SK-N-SH (cell line): ENCODE measurements around the gene PCBD2. TPM values are rescaled to one million over a fixed set of nuclear protein-coding genes. Genes with fewer than 3 reads are reported as not detected.
"Not testable (repeated sequence)": the region's sequence is repeated elsewhere in the genome, so short reads cannot be mapped to it uniquely, and the experiment has no call there.

Experiments
- CTCF ChIA-PET: fragments of 300-600, 350-600 bp; formaldehyde crosslinking; extraction: SDS; loops from one replicate; lab custom pipeline; 2021; lab: Yijun Ruan, JAX
- POLR2A ChIA-PET: fragments of 350-600 bp; sonication (Branson Sonifier 250); formaldehyde crosslinking; extraction: SDS; loops from one replicate; lab custom pipeline; 2020; ENCODE audit warnings: antibody characterized with exemption, inconsistent platforms; lab: Yijun Ruan, JAX
- DNase-seq: peaks from one replicate; pipeline ENCODE4 v3.0.0; 2012
- H2AFZ ChIP-seq: fragments of 200-600 bp; sonication (generic); 2 replicates; pipeline ENCODE4 v1.8.1; 2016; ENCODE audit warnings: antibody characterized with exemption, mild to moderate bottlenecking, low read depth
- H3F3A ChIP-seq: fragments of 200-600 bp; sonication (generic); replicated peaks from 2 replicates; pipeline ENCODE3; 2016; ENCODE audit warnings: antibody characterized with exemption, mild to moderate bottlenecking; ENCODE audit not compliant: insufficient read depth
- H3K27ac ChIP-seq, 2 experiments: fragments of 200-500 bp in 1 of 2; fragments of 200-600 bp in 1 of 2; sonication (Bioruptor generic) in 1 of 2; sonication (generic), shearing (Covaris generic) in 1 of 2; 2 replicates each; pipeline versions ENCODE4 v1.5.1 to v1.6.1; 2014 to 2016; ENCODE audit warnings: low read depth in 2 of 2, inconsistent platforms in 1 of 2, low read length in 1 of 2, mild to moderate bottlenecking in 1 of 2, mixed read lengths in 1 of 2
- H3K27me3 ChIP-seq: fragments of 200-600 bp; sonication (generic), shearing (Covaris generic); 2 replicates; pipeline ENCODE4 v1.6.1; 2016; ENCODE audit warnings: mixed run types; ENCODE audit not compliant: insufficient read depth
- H3K36me3 ChIP-seq, 2 experiments: fragments of 200-500 bp in 1 of 2; fragments of 200-600 bp in 1 of 2; sonication (Bioruptor generic) in 1 of 2; sonication (generic) in 1 of 2; replicated peaks in 1 of 2; 2 replicates each; pipeline versions ENCODE3 to v1.5.1; 2014 to 2016; ENCODE audit warnings: low read length in 1 of 2, mild to moderate bottlenecking in 1 of 2; ENCODE audit not compliant: insufficient read depth in 2 of 2, control insufficient read depth in 1 of 2
- H3K4me1 ChIP-seq, 2 experiments: fragments of 200-500 bp in 1 of 2; fragments of 200-600 bp in 1 of 2; sonication (Bioruptor generic) in 1 of 2; sonication (generic), shearing (Covaris generic) in 1 of 2; 2 replicates each; pipeline versions ENCODE4 v1.5.1 to v1.6.1; 2014 to 2016; ENCODE audit warnings: low read depth in 1 of 2, low read length in 1 of 2, mixed run types in 1 of 2; ENCODE audit not compliant: insufficient read depth in 2 of 2, control insufficient read depth in 1 of 2
- H3K4me2 ChIP-seq: fragments of 200-600 bp; sonication (generic), shearing (Covaris generic); 2 replicates; pipeline ENCODE4 v1.6.1; 2017; ENCODE audit warnings: mixed run types
- H3K4me3 ChIP-seq, 2 experiments: fragments of 200-500 bp in 1 of 2; fragments of 200-600 bp in 1 of 2; sonication (Bioruptor generic) in 1 of 2; sonication (generic), shearing (Covaris generic) in 1 of 2; 2 replicates each; pipeline versions ENCODE4 v1.5.1 to v1.8.1; 2014 to 2016; ENCODE audit warnings: low read depth in 2 of 2, inconsistent platforms in 1 of 2, low read length in 1 of 2, mild to moderate bottlenecking in 1 of 2, mixed read lengths in 1 of 2, moderate library complexity in 1 of 2
- H3K79me2 ChIP-seq: fragments of 200-600 bp; sonication (generic); 2 replicates; pipeline ENCODE4 v1.8.1; 2017; ENCODE audit warnings: mild to moderate bottlenecking; ENCODE audit not compliant: insufficient read depth
- H3K9ac ChIP-seq: fragments of 200-600 bp; sonication (generic); 2 replicates; pipeline ENCODE4 v1.6.1; 2017; ENCODE audit warnings: mixed run types
- H3K9me2 ChIP-seq: fragments of 200-600 bp; sonication (generic); 2 replicates; pipeline ENCODE4 v1.6.1; 2017; ENCODE audit warnings: mixed run types
- H3K9me3 ChIP-seq: fragments of 200-600 bp; sonication (generic); 2 replicates; pipeline ENCODE4 v1.6.1; 2017; ENCODE audit warnings: mixed run types, mild to moderate bottlenecking, moderate library complexity
- H4K20me1 ChIP-seq: fragments of 200-600 bp; sonication (generic); 2 replicates; pipeline ENCODE4 v1.6.1; 2017; ENCODE audit warnings: mild to moderate bottlenecking, mixed run types; ENCODE audit not compliant: insufficient read depth
- EP300 ChIP-seq, 2 experiments: IDR thresholded peaks; 2 replicates each; pipeline versions ENCODE4 v1.4.0 to v1.6.1; 2012; ENCODE audit warnings: borderline replicate concordance in 1 of 2, low read depth in 1 of 2, low read length in 1 of 2
- FOXM1 ChIP-seq: IDR thresholded peaks from 2 replicates; pipeline ENCODE4 v1.4.0; 2012; ENCODE audit warnings: low read depth, mild to moderate bottlenecking
- JUND ChIP-seq: IDR thresholded peaks from 2 replicates; pipeline ENCODE4 v1.4.0; 2012
- MEF2A ChIP-seq: IDR thresholded peaks from 2 replicates; pipeline ENCODE4 v1.4.0; 2012; ENCODE audit warnings: low read depth, borderline replicate concordance
- MXI1 ChIP-seq: IDR thresholded peaks from 2 replicates; pipeline ENCODE4 v1.6.1; 2012; ENCODE audit warnings: mild to moderate bottlenecking, low read depth, low read length, improper control_type of control experiment
- NRF1 ChIP-seq: IDR thresholded peaks from 2 replicates; pipeline ENCODE4 v1.6.1; 2012; ENCODE audit warnings: low read depth, mild to moderate bottlenecking, low read length
- RAD21 ChIP-seq: IDR thresholded peaks from 2 replicates; pipeline ENCODE4 v1.6.1; 2012; ENCODE audit warnings: mild to moderate bottlenecking, low read length
- RCOR1 ChIP-seq: fragments of 150-350 bp; IDR thresholded peaks from 2 replicates; pipeline ENCODE4 v1.6.1; 2017; ENCODE audit warnings: antibody characterized with exemption, low read length
- RFX5 ChIP-seq: IDR thresholded peaks from 2 replicates; pipeline ENCODE4 v1.6.1; 2012; ENCODE audit warnings: mild to moderate bottlenecking, improper control_type of control experiment, low read length
- RXRA ChIP-seq: IDR thresholded peaks from 2 replicates; pipeline ENCODE4 v1.4.0; 2012; ENCODE audit warnings: low read depth, mild to moderate bottlenecking, borderline replicate concordance
- TEAD4 ChIP-seq: IDR thresholded peaks from 2 replicates; pipeline ENCODE4 v1.4.0; 2012; ENCODE audit warnings: mild to moderate bottlenecking, borderline replicate concordance; ENCODE audit not compliant: insufficient read depth
- WGBS: methylation state at CpG from one replicate; pipeline ENCODE4 v1.1.6; 2017; ENCODE audit warnings: low lambda C conversion rate; 5-methylcytosine and 5-hydroxymethylcytosine counted together
- polyA plus RNA-seq, 3 experiments: library from polyadenylated mRNA; depleted of rRNA; stranded (reverse); fragments of >200 nt; gene quantifications; 2 replicates each; pipeline ENCODE4 v1.2.3, GENCODE V29; 2012
- TF ChIP-seq, protein P1 (sequence below): IDR thresholded peaks from 2 replicates; pipeline ENCODE4 v1.4.0; 2012; ENCODE audit warnings: low read depth, borderline replicate concordance

Gene PCBD2
- polyA plus RNA-seq, 1 of the 3 experiments (the other 2 are of a cell fraction), result 5.1 TPM

DNA sequence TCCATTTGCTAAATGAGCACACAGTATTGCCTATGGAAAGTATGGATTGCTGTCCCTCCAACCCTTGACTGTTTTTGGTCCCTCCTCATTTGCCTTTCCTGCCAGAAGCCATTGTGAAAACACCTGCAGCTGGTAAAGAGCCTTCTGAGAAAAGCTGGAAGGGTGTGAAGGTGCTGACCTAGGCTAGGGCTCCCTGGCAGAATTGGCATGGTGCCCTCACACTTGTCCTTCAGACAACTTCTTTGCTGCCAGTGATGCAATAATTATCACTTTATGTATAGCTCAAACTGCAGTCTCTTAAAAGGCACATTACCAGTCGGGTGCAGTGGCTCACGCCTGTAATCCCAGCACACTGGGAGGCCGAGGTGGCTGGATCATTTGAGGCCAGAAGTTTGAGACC is 26.5 kb upstream of the PCBD2 start:
- Histone ChIP-seq H3K36me3 (peaks cover 0 to 4% of the 10 kb centered on the region in 2 experiments), H3K9ac (no peak overlapping the region), H3K79me2 (peaks cover 65% of the 10 kb centered on the region), H2AFZ (no peak overlapping the region), H3K9me3 (no peaks in the 10 kb centered on the region), H3K4me1 (peaks cover 9 to 20% of the 10 kb centered on the region in 2 experiments; a peak in 2 of 4 replicates), H3K27ac (no peak overlapping the region), H4K20me1 (no peaks in the 10 kb centered on the region; the same call in 1 of the 2 replicates), H3K27me3 (no peaks in the 10 kb centered on the region), H3K4me3 (no peak overlapping the region), H3F3A (peaks cover 14% of the 10 kb centered on the region), H3K9me2 (no peaks in the 10 kb centered on the region), H3K4me2 (no peak overlapping the region)
- 100% methylated on average over 3 of the region's 3 CpGs for whole genome bisulfite sequencing
- DNase-seq, result no peak
- ChIA-PET CTCF (interaction anchor here (2.4 kb wide), 1 partner anchor 27 kb away, joined by 12 read pairs; the partner anchor contains the start of gene PCBD2), POLR2A (no interaction called here)
- no peak for TF ChIP-seq NRF1
- no peak for TF ChIP-seq JUND
- no peak for TF ChIP-seq MEF2A
- TF ChIP-seq, protein P1, sequence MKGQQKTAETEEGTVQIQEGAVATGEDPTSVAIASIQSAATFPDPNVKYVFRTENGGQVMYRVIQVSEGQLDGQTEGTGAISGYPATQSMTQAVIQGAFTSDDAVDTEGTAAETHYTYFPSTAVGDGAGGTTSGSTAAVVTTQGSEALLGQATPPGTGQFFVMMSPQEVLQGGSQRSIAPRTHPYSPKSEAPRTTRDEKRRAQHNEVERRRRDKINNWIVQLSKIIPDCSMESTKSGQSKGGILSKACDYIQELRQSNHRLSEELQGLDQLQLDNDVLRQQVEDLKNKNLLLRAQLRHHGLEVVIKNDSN, result no peak
- TF ChIP-seq FOXM1, result no peak
- TF ChIP-seq RFX5, result no peak
- no peak for TF ChIP-seq MXI1
- TF ChIP-seq EP300 (IDR thresholded peaks at IDR 0.05; ENCODE audit: borderline replicate concordance in 1 of 2, low read depth in 1 of 2, low read length in 1 of 2), result no peak

DNA sequence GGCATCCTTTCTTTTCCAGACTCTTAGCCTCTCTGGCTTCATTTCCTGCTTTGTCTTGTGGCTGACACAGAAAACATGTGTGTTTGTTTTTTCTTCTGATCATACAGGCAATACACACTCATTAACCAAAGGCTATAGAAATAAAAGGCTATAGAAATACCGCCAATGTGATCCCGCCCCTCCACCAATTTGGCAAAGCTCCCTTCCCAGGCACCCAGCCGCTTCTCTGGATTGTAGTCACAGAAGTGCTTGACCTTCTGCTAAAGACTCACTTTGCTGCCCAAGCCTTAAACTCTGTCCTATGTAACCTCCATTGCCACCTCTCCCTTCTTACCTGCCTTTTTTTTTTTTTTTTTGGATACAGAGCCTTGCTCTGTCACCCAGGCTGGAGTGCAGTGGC is 25.5 kb upstream of the PCBD2 start:
- WGBS, result 100% methylated on average over 3 of the region's 3 CpGs
- TF ChIP-seq RCOR1, result no peak
- no peak for TF ChIP-seq RAD21
- TF ChIP-seq TEAD4, result no peak
- TF ChIP-seq RXRA, result no peak
- TF ChIP-seq, protein P1, result no peak

DNA sequence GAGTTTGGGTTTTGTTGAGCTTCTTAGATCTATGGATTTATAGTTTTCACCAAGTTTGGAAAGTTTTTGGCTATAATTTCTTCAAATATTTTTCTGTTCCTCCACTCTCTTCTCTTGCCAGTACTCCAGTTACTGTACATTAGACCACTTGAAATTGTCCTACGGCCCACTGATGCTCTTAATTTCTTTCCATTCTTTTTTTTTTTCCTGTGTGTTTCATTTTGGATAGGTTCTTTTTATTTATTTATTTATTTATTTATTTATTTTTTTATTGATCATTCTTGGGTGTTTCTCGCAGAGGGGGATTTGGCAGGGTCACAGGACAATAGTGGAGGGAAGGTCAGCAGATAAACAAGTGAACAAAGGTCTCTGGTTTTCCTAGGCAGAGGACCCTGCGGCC is 24.0 kb upstream of the PCBD2 start:
- H3K9ac ChIP-seq, H3K36me3 ChIP-seq, H3K4me3 ChIP-seq, DNase-seq, H3F3A ChIP-seq, H3K27ac ChIP-seq, H4K20me1 ChIP-seq, H3K4me2 ChIP-seq, H3K9me2 ChIP-seq, H3K4me1 ChIP-seq, H3K9me3 ChIP-seq, H3K27me3 ChIP-seq, POLR2A ChIA-PET, H2AFZ ChIP-seq: not testable (repeated sequence)
- WGBS, result 85% methylated on average over 2 of the region's 3 CpGs
- H3K79me2 ChIP-seq, result peaks cover 81% of the 10 kb centered on the region
- CTCF ChIA-PET, result interaction anchor here (2.4 kb wide), 1 partner anchor 24 kb away, joined by 12 read pairs; the partner anchor contains the start of gene PCBD2

More for the DNA sequence above, 25.5 kb upstream of the PCBD2 start:
- POLR2A ChIA-PET, result interaction anchor here (0.5 kb wide), 1 partner anchor 149 kb away, joined by 5 read pairs; no protein-coding TSS in a partner anchor
- CTCF ChIA-PET, result interaction anchor here (2.4 kb wide), 1 partner anchor 26 kb away, joined by 12 read pairs; the partner anchor contains the start of gene PCBD2
- DNase-seq, result no peak
- no peak overlapping the region for H2AFZ ChIP-seq
- no peak overlapping the region for H3K27ac ChIP-seq
- H3K79me2 ChIP-seq, result peaks cover 75% of the 10 kb centered on the region
- H3K9me3 ChIP-seq, result no peaks in the 10 kb centered on the region
- peaks cover 14% of the 10 kb centered on the region for H3F3A ChIP-seq
- no peak overlapping the region for H3K4me3 ChIP-seq
- no peak overlapping the region for H3K4me2 ChIP-seq
- no peaks in the 10 kb centered on the region for H3K27me3 ChIP-seq
- no peaks in the 10 kb centered on the region; the same call in 1 of the 2 replicates for H4K20me1 ChIP-seq
- H3K9ac ChIP-seq, result no peak overlapping the region
- H3K4me1 ChIP-seq, result peaks cover 9 to 14% of the 10 kb centered on the region in 2 experiments; a peak in 2 of 4 replicates
- no peaks in the 10 kb centered on the region for H3K9me2 ChIP-seq
- peaks cover 0 to 4% of the 10 kb centered on the region in 2 experiments for H3K36me3 ChIP-seq

DNA sequence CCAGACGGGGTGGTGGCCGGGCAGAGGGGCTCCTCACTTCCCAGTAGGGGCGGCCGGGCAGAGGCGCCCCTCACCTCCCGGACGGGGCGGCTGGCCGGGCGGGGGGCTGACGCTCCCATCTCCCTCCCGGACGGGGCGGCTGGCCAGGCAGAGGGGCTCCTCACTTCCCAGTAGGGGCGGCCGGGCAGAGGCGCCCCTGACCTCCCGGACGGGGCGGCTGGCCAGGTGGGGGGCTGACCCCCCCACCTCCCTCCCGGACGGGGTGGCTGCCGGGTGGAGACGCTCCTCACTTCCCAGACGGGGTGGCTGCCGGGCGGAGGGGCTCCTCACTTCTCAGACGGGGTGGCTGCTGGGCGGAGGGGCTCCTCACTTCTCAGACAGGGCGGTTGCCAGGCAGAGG is 23.2 kb upstream of the PCBD2 start:
- H3K4me3 ChIP-seq, H3K36me3 ChIP-seq, H3K27me3 ChIP-seq, CTCF ChIA-PET, H2AFZ ChIP-seq, DNase-seq, H3K4me1 ChIP-seq, H4K20me1 ChIP-seq, H3K4me2 ChIP-seq, H3K27ac ChIP-seq, H3K9ac ChIP-seq, H3K9me3 ChIP-seq, H3K9me2 ChIP-seq, H3F3A ChIP-seq, POLR2A ChIA-PET: not testable (repeated sequence)
- H3K79me2 ChIP-seq, result peaks cover 81% of the 10 kb centered on the region
- no CpG with 5 or more reads among the region's 30 CpGs for WGBS
